Memory B cell (primary cell): Measurements from ENCODE around the gene RC3H1.
"Not testable (repeated sequence)": the region's sequence is repeated elsewhere in the genome, so short reads cannot be mapped to it uniquely, and the experiment has no call there.

Source experiments
- ATAC-seq: fragments of 150-1000 bp; cut with Tn5 transposase; 2 replicates; pipeline ENCODE4 v1.10.0; 2021; ENCODE audit warnings: low read depth, mild to moderate bottlenecking, moderate library complexity
- DNase-seq, 2 donors: peaks; one replicate each; pipeline ENCODE4 v3.0.0; 2022; ENCODE audit warnings: low spot score in 2 of 2
- H3K27ac Mint-ChIP-seq: one replicate; pipeline ENCODE4 v1.8.0; 2022; ENCODE audit warnings: mild to moderate bottlenecking, moderate library complexity, mixed read lengths
- H3K27me3 Mint-ChIP-seq: one replicate; pipeline ENCODE4 v1.8.0; 2022; ENCODE audit warnings: mixed read lengths
- H3K36me3 Mint-ChIP-seq: one replicate; pipeline ENCODE4 v1.8.0; 2022; ENCODE audit warnings: mild to moderate bottlenecking, mixed read lengths
- H3K4me1 Mint-ChIP-seq: one replicate; pipeline ENCODE4 v1.8.0; 2022; ENCODE audit warnings: mixed read lengths
- H3K4me3 Mint-ChIP-seq: one replicate; pipeline ENCODE4 v1.8.0; 2022; ENCODE audit warnings: mild to moderate bottlenecking, moderate library complexity, mixed read lengths
- H3K9me3 Mint-ChIP-seq: one replicate; pipeline ENCODE4 v1.8.0; 2022; ENCODE audit warnings: mixed read lengths

RC3H1 gene

GRCh38 chr1:174022080-174022975 is at the start of gene RC3H1:
TSS of gene RC3H1 (minus strand) at chr1:174022357. CDS start at chr1:173992985, 29,372 bp downstream.
- Mint-ChIP-seq H3K27me3 (no peaks in the 10 kb centered on the region), H3K27ac (peak within 1 kb of the TSS; percentile 94), H3K4me3 (peak within 1 kb of the TSS; percentile 96), H3K4me1 (peaks cover 14% of the 10 kb centered on the region), H3K36me3 (peaks cover 2% of the 10 kb centered on the region), H3K9me3 (no peaks in the 10 kb centered on the region)
- ATAC-seq (peak; percentile 88), DNase-seq (peak; percentile 82)

- no peak overlapping the region for H3K4me3 Mint-ChIP-seq
These were observed 48.5 kb upstream of the RC3H1 start for GRCh38 chr1:174070614-174071013.

GRCh38 chr1:174068000-174068399 is 45.8 kb upstream of the RC3H1 start:
- no peaks in the 10 kb centered on the region for H3K36me3 Mint-ChIP-seq
- H3K9me3 Mint-ChIP-seq: no peaks in the 10 kb centered on the region
- no peaks in the 10 kb centered on the region for H3K4me1 Mint-ChIP-seq
- peaks cover 5% of the 10 kb centered on the region for H3K27me3 Mint-ChIP-seq
- H3K4me3 Mint-ChIP-seq: no peak overlapping the region
- DNase-seq (no peak), ATAC-seq (no peak)
- no peak overlapping the region for H3K27ac Mint-ChIP-seq

More at GRCh38 chr1:174070614-174071013, 48.5 kb upstream of the RC3H1 start:
- ATAC-seq (no peak), DNase-seq (no peak)
- H3K9me3 Mint-ChIP-seq: no peaks in the 10 kb centered on the region
- H3K27ac Mint-ChIP-seq: no peak overlapping the region
- no peaks in the 10 kb centered on the region for H3K4me1 Mint-ChIP-seq
- no peaks in the 10 kb centered on the region for H3K36me3 Mint-ChIP-seq
- H3K27me3 Mint-ChIP-seq: peaks cover 4% of the 10 kb centered on the region

GRCh38 chr1:174060090-174060489 is 37.9 kb upstream of the RC3H1 start:
- ATAC-seq: no peak
- peaks cover 8% of the 10 kb centered on the region for H3K4me1 Mint-ChIP-seq
- H3K27ac Mint-ChIP-seq: no peak overlapping the region
- H3K9me3 Mint-ChIP-seq: peaks cover 1% of the 10 kb centered on the region
- H3K4me3 Mint-ChIP-seq: no peak overlapping the region
- no peak for DNase-seq
- no peaks in the 10 kb centered on the region for H3K36me3 Mint-ChIP-seq
- peaks cover 1% of the 10 kb centered on the region for H3K27me3 Mint-ChIP-seq

- H3K4me1 Mint-ChIP-seq: peaks cover 8% of the 10 kb centered on the region
- H3K27me3 Mint-ChIP-seq: peaks cover 3% of the 10 kb centered on the region
- no peak overlapping the region for H3K4me3 Mint-ChIP-seq
- ATAC-seq (no peak), DNase-seq (no peak)
- peaks cover 1% of the 10 kb centered on the region for H3K9me3 Mint-ChIP-seq
- H3K27ac Mint-ChIP-seq: no peak overlapping the region
- H3K36me3 Mint-ChIP-seq: no peaks in the 10 kb centered on the region
These were observed 36.5 kb upstream of the RC3H1 start for GRCh38 chr1:174058624-174059023.

GRCh38 chr1:174056609-174057008 is 34.5 kb upstream of the RC3H1 start:
- H3K27me3 Mint-ChIP-seq, H3K27ac Mint-ChIP-seq, DNase-seq, ATAC-seq, H3K36me3 Mint-ChIP-seq, H3K9me3 Mint-ChIP-seq, H3K4me1 Mint-ChIP-seq, H3K4me3 Mint-ChIP-seq: not testable (repeated sequence)

GRCh38 chr1:174055797-174056196 is 33.6 kb upstream of the RC3H1 start:
- not testable (repeated sequence) for DNase-seq, H3K9me3 Mint-ChIP-seq, H3K4me3 Mint-ChIP-seq, ATAC-seq, H3K36me3 Mint-ChIP-seq, H3K27ac Mint-ChIP-seq, H3K4me1 Mint-ChIP-seq, H3K27me3 Mint-ChIP-seq

GRCh38 chr1:174053826-174054225 is 31.7 kb upstream of the RC3H1 start:
- Mint-ChIP-seq H3K9me3 (no peaks in the 10 kb centered on the region), H3K4me1 (no peaks in the 10 kb centered on the region), H3K36me3 (no peaks in the 10 kb centered on the region), H3K27ac (no peak overlapping the region), H3K4me3 (no peak overlapping the region), H3K27me3 (peaks cover 1% of the 10 kb centered on the region)
- ATAC-seq (no peak), DNase-seq (no peak)

- ATAC-seq (no peak), DNase-seq (no peak)
- no peak overlapping the region for H3K27ac Mint-ChIP-seq
- no peaks in the 10 kb centered on the region for H3K4me1 Mint-ChIP-seq
- H3K9me3 Mint-ChIP-seq: no peaks in the 10 kb centered on the region
- H3K36me3 Mint-ChIP-seq: no peaks in the 10 kb centered on the region
- H3K27me3 Mint-ChIP-seq: peaks cover 1% of the 10 kb centered on the region
- no peak overlapping the region for H3K4me3 Mint-ChIP-seq
These were observed 30.5 kb upstream of the RC3H1 start for GRCh38 chr1:174052621-174053020.

GRCh38 chr1:174051956-174052355 is 29.8 kb upstream of the RC3H1 start:
- peaks cover 1% of the 10 kb centered on the region for H3K27me3 Mint-ChIP-seq
- no peak overlapping the region for H3K27ac Mint-ChIP-seq
- H3K4me3 Mint-ChIP-seq: no peak overlapping the region
- H3K4me1 Mint-ChIP-seq: no peaks in the 10 kb centered on the region
- ATAC-seq: no peak
- H3K36me3 Mint-ChIP-seq: no peaks in the 10 kb centered on the region
- DNase-seq: no peak
- no peaks in the 10 kb centered on the region for H3K9me3 Mint-ChIP-seq

GRCh38 chr1:174049514-174049913 is 27.4 kb upstream of the RC3H1 start:
- Mint-ChIP-seq H3K36me3 (no peaks in the 10 kb centered on the region), H3K4me1 (no peaks in the 10 kb centered on the region), H3K4me3 (no peak overlapping the region), H3K27me3 (peaks cover 1% of the 10 kb centered on the region), H3K27ac (no peak overlapping the region), H3K9me3 (no peaks in the 10 kb centered on the region)
- no peak for ATAC-seq
- no peak for DNase-seq

GRCh38 chr1:174044418-174045222 is 22.5 kb upstream of the RC3H1 start:
- no peaks in the 10 kb centered on the region for H3K27me3 Mint-ChIP-seq
- H3K36me3 Mint-ChIP-seq: no peaks in the 10 kb centered on the region
- H3K27ac Mint-ChIP-seq: no peak overlapping the region
- H3K9me3 Mint-ChIP-seq: no peaks in the 10 kb centered on the region
- ATAC-seq: no peak
- DNase-seq: no peak
- no peaks in the 10 kb centered on the region for H3K4me1 Mint-ChIP-seq
- H3K4me3 Mint-ChIP-seq: no peak overlapping the region

GRCh38 chr1:174042509-174042908 is 20.4 kb upstream of the RC3H1 start:
- ATAC-seq, H3K36me3 Mint-ChIP-seq, DNase-seq, H3K27ac Mint-ChIP-seq, H3K4me3 Mint-ChIP-seq, H3K9me3 Mint-ChIP-seq, H3K4me1 Mint-ChIP-seq, H3K27me3 Mint-ChIP-seq: not testable (repeated sequence)

- Mint-ChIP-seq H3K4me3 (no peak overlapping the region), H3K36me3 (no peaks in the 10 kb centered on the region), H3K27me3 (no peaks in the 10 kb centered on the region), H3K27ac (no peak overlapping the region), H3K4me1 (no peaks in the 10 kb centered on the region), H3K9me3 (no peaks in the 10 kb centered on the region)
- no peak for DNase-seq
- ATAC-seq: no peak
These were observed 19.2 kb upstream of the RC3H1 start for GRCh38 chr1:174041369-174041768.
